ENCODE results near the gene NGDN.

DNA sequence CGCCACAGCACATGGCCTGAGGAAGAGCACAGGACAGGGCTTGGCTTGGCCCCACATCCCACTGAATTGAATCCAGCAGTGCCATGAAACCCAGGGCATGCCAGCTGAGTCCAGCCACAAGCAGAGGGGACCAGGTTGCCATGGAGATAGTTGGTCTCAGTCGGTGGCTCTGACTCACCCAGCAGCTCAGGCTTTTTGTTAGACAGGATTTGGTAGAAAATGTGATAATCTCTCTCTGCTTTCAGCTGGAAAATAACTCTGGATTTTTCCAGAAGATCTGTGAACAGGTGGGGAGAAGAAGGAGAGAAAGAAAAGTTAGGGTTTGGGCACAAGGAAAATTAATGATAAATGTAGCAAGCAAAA lies 38.8 kb upstream of the NGDN start:
- TF ChIP-seq, protein P1, sequence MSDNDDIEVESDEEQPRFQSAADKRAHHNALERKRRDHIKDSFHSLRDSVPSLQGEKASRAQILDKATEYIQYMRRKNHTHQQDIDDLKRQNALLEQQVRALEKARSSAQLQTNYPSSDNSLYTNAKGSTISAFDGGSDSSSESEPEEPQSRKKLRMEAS (IDR thresholded peaks at IDR 0.05): no peak
- TF ChIP-seq JUND (IDR thresholded peaks at IDR 0.05): no peak

All from HCT116 (cell line).